ENCODE measurements around the gene MAST4.

Gene MAST4

GRCh38 chr5:66991746-66992145, 395.6 kb downstream of the MAST4 start:
- in situ Hi-C loops (cut with HindIII; ENCODE audit: low sequenced_read_pairs): no loop called here
- H3K4me3 ChIP-seq (ENCODE audit: low read depth, low read length): no peak overlapping the region
- TF ChIP-seq CTCF (IDR thresholded peaks at IDR 0.05; ENCODE audit: low read depth, low read length, missing control alignments): no peak
- no peak for DNase-seq (ENCODE audit: low read depth)

GRCh38 chr5:66992547-66992946, 396.4 kb downstream of the MAST4 start:
- TF ChIP-seq CTCF (IDR thresholded peaks at IDR 0.05; ENCODE audit: low read depth, low read length, missing control alignments): no peak
- H3K4me3 ChIP-seq (ENCODE audit: low read depth, low read length): no peak overlapping the region
- in situ Hi-C loops (cut with HindIII; ENCODE audit: low sequenced_read_pairs): no loop called here
- DNase-seq (ENCODE audit: low read depth): no peak

- in situ Hi-C loops (cut with HindIII; ENCODE audit: low sequenced_read_pairs): no loop called here
- no peak overlapping the region for H3K4me3 ChIP-seq (ENCODE audit: low read depth, low read length)
- DNase-seq (ENCODE audit: low read depth): no peak
- no peak for TF ChIP-seq CTCF (IDR thresholded peaks at IDR 0.05; ENCODE audit: low read depth, low read length, missing control alignments)
These were observed 397.3 kb downstream of the MAST4 start for GRCh38 chr5:66993448-66993847.

GRCh38 chr5:66993882-66994281, 397.7 kb downstream of the MAST4 start:
- in situ Hi-C loops (cut with HindIII; ENCODE audit: low sequenced_read_pairs): no loop called here
- H3K4me3 ChIP-seq (ENCODE audit: low read depth, low read length): no peak overlapping the region
- no peak for DNase-seq (ENCODE audit: low read depth)
- no peak for TF ChIP-seq CTCF (IDR thresholded peaks at IDR 0.05; ENCODE audit: low read depth, low read length, missing control alignments)

- in situ Hi-C loops (cut with HindIII; ENCODE audit: low sequenced_read_pairs): no loop called here
- TF ChIP-seq CTCF (IDR thresholded peaks at IDR 0.05; ENCODE audit: low read depth, low read length, missing control alignments): no peak
- no peak for DNase-seq (ENCODE audit: low read depth)
- no peak overlapping the region for H3K4me3 ChIP-seq (ENCODE audit: low read depth, low read length)
These were observed 398.6 kb downstream of the MAST4 start for GRCh38 chr5:66994790-66995189.

- in situ Hi-C loops (cut with HindIII; ENCODE audit: low sequenced_read_pairs): no loop called here
- DNase-seq (ENCODE audit: low read depth): no peak
- TF ChIP-seq CTCF (IDR thresholded peaks at IDR 0.05; ENCODE audit: low read depth, low read length, missing control alignments): no peak
- no peak overlapping the region for H3K4me3 ChIP-seq (ENCODE audit: low read depth, low read length)
These were observed 404.7 kb downstream of the MAST4 start for GRCh38 chr5:67000794-67001475.
